ENCODE data around the gene NAV2.

DNA sequence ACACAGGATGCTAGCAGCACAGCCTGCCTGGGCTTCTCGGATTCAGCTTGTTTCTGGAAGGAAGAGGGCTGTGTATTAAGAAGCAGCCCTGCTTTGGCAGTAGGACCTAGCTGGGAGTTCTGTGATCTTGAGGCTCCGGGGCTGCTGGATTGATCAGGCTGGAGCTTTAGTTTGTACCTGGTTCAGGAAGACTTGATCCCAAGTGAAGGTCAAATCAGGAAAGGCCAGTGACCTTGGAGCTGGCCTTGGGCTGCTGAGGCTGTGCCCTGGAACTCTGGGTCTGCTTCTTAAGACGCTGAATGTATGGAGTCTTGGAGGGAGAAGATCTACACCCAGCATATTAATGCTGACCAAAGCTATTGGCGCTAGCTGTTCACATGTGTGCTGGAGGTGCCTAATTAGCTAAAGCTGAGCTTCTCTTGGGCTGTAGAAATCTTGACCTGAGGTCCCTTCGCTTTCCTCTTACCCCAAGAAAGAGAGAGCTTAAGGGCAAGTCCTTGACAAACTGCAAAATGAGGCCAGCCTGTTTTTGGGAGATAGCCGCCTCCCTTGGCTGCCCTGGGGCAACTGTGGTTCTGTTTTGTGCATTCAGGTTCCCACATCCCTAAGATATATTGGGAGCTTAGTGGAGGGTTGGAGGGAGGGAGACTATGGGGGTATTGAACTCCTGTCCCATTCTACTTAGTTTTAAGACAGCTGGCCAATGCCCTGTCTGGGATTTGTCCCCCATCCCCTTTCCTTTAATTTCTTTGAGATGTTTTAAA is 311.7 kb downstream of the NAV2 start:
- TF ChIP-seq CTCF (IDR thresholded peaks at IDR 0.05 in 8 of 11, conservative IDR thresholded peaks at IDR 0.05 in 3 of 11) (no peak), POLR2A (IDR thresholded peaks at IDR 0.05) (no peak)
